Smooth muscle cell (in vitro differentiated cells): ENCODE data around the gene GNAZ. TPM values are rescaled to one million over a fixed set of nuclear protein-coding genes. Genes with fewer than 3 reads are reported as not detected.

Source experiments
- DNase-seq: peaks from one replicate; lab custom pipeline; 2025; ENCODE audit not compliant: unreplicated experiment; lab: John Stamatoyannopoulos, UW
- H2AFZ ChIP-seq: fragments of 200-600 bp; sonication (generic); 2 replicates; pipeline ENCODE4 v1.6.0; 2016; ENCODE audit warnings: antibody characterized with exemption, low read depth, mild to moderate bottlenecking
- H3F3A ChIP-seq: fragments of 200-600 bp; sonication (generic); 2 replicates; pipeline ENCODE4 v1.6.0; 2017; ENCODE audit warnings: antibody characterized with exemption, low read depth
- H3K27ac ChIP-seq: fragments of 200-600 bp; sonication (generic); 2 replicates; pipeline ENCODE4 v1.5.1; 2016; ENCODE audit warnings: low read depth, mild to moderate bottlenecking
- H3K27me3 ChIP-seq: fragments of 200-600 bp; sonication (generic); 2 replicates; pipeline ENCODE4 v1.6.1; 2016; ENCODE audit warnings: low read depth, mild to moderate bottlenecking
- H3K36me3 ChIP-seq: fragments of 200-600 bp; sonication (generic); 2 replicates; pipeline ENCODE4 v1.5.1; 2016; ENCODE audit warnings: low read depth
- H3K4me1 ChIP-seq: fragments of 200-600 bp; sonication (generic); 2 replicates; pipeline ENCODE4 v1.5.1; 2016; ENCODE audit warnings: low read depth
- H3K4me2 ChIP-seq: fragments of 200-600 bp; sonication (generic); 2 replicates; pipeline ENCODE4 v1.6.0; 2016; ENCODE audit warnings: mild to moderate bottlenecking
- H3K4me3 ChIP-seq: fragments of 200-600 bp; sonication (generic); 2 replicates; pipeline ENCODE4 v1.5.1; 2016; ENCODE audit warnings: mild to moderate bottlenecking
- H3K79me2 ChIP-seq: fragments of 200-600 bp; sonication (generic); 2 replicates; pipeline ENCODE4 v1.6.0; 2016; ENCODE audit warnings: low read depth, mild to moderate bottlenecking
- H3K9ac ChIP-seq: fragments of 200-600 bp; sonication (generic); 2 replicates; pipeline ENCODE4 v1.6.0; 2016; ENCODE audit warnings: low read depth
- H3K9me3 ChIP-seq: fragments of 200-600 bp; sonication (generic); replicated peaks from 2 replicates; pipeline ENCODE4 v1.5.1; 2016; ENCODE audit warnings: low read depth
- H4K20me1 ChIP-seq: fragments of 200-600 bp; sonication (generic); 2 replicates; pipeline ENCODE4 v1.6.0; 2016; ENCODE audit warnings: low read depth
- WGBS: methylation state at CpG from one replicate; pipeline ENCODE4 v1.1.7; 2016; ENCODE audit warnings: low lambda C conversion rate; 5-methylcytosine and 5-hydroxymethylcytosine counted together
- polyA plus RNA-seq: library from polyadenylated mRNA; unstranded; fragments of >200 nt; fragmentation: Nextera tagmentation; extraction: Ambion mirVana; gene quantifications from 2 replicates; pipeline ENCODE4 v1.2.1, GENCODE V29; 2016
- total RNA-seq: library from RNA; depleted of rRNA; stranded (reverse); fragments of >200 nt; gene quantifications from 2 replicates; pipeline ENCODE4 v1.2.3, GENCODE V29; 2014
- TF ChIP-seq, protein P1 (sequence below): fragments of 200-600 bp; sonication (generic); IDR thresholded peaks from 2 replicates; pipeline ENCODE4 v1.5.1; 2017; ENCODE audit warnings: borderline replicate concordance, mild to moderate bottlenecking, antibody characterized with exemption; ENCODE audit not compliant: insufficient read depth, poor library complexity, severe bottlenecking

Gene GNAZ
- total and polyA plus RNA-seq, 2 experiments from 2014 or later = 0.50 to 1.2 TPM

DNA sequence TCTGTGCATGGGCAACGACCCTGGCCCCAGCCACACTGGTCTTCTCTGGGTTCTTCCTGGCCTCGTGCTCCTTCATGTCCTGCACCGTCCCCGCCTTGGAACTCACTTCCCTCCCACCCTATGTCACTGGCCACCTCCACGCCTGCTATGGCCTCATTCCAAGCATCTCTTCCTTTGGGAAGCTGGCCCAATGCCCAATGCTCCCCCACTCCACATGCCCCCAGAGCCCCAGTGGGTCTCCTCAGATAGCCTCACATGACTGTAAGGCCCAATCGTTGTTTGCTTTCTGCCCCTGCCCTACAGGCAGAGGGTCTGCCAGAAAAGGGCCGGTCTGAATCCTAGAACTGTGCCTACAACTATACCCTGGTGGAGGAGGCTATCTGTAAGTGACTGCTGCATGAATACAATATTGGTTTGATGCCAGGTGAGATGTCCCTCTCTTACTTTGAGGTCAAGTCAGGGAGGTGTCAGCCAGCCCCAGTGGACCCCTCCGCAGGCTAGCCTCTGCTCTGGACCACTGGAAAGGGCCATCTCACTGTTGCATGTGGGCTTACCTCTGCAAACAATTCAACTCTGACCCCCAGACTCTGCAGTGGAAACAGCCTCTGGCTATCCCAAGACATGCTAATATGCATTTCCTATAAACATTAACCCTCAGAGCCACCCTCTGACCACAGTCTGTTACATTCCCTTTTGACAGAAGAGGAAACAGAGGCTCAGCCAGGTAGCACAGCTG is 2.1 kb upstream of the GNAZ start:
- DNase-seq = no peak
- Histone ChIP-seq H3K4me2 (no peak overlapping the region), H3K9me3 (no peaks in the 10 kb centered on the region), H3K4me3 (no peak overlapping the region), H3K79me2 (no peaks in the 10 kb centered on the region), H3F3A (no peaks in the 10 kb centered on the region), H3K4me1 (peaks cover 4% of the 10 kb centered on the region), H3K27me3 (peaks cover 34% of the 10 kb centered on the region), H3K36me3 (no peaks in the 10 kb centered on the region), H3K27ac (no peak overlapping the region), H2AFZ (no peak overlapping the region), H4K20me1 (no peaks in the 10 kb centered on the region), H3K9ac (no peak overlapping the region)
- TF ChIP-seq, protein P1, sequence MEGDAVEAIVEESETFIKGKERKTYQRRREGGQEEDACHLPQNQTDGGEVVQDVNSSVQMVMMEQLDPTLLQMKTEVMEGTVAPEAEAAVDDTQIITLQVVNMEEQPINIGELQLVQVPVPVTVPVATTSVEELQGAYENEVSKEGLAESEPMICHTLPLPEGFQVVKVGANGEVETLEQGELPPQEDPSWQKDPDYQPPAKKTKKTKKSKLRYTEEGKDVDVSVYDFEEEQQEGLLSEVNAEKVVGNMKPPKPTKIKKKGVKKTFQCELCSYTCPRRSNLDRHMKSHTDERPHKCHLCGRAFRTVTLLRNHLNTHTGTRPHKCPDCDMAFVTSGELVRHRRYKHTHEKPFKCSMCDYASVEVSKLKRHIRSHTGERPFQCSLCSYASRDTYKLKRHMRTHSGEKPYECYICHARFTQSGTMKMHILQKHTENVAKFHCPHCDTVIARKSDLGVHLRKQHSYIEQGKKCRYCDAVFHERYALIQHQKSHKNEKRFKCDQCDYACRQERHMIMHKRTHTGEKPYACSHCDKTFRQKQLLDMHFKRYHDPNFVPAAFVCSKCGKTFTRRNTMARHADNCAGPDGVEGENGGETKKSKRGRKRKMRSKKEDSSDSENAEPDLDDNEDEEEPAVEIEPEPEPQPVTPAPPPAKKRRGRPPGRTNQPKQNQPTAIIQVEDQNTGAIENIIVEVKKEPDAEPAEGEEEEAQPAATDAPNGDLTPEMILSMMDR = no peak
- WGBS = 82% methylated on average over 8 of the region's 8 CpGs

GRCh38 chr22:23068832-23069385 is 1.4 kb upstream of the GNAZ start:
- TF ChIP-seq, protein P1 = no peak
- Histone ChIP-seq H3F3A (no peaks in the 10 kb centered on the region), H3K36me3 (no peaks in the 10 kb centered on the region), H4K20me1 (no peaks in the 10 kb centered on the region), H3K27ac (no peak overlapping the region), H3K4me2 (no peak overlapping the region), H3K4me1 (peaks cover 4% of the 10 kb centered on the region), H3K79me2 (no peaks in the 10 kb centered on the region), H3K4me3 (no peak overlapping the region), H3K9me3 (no peaks in the 10 kb centered on the region), H3K9ac (no peak overlapping the region), H2AFZ (no peak overlapping the region), H3K27me3 (peaks cover 34% of the 10 kb centered on the region)
- no peak for DNase-seq
- WGBS = 81% methylated on average over 8 of the region's 8 CpGs

- DNase-seq = peak; percentile 58
- Histone ChIP-seq H3K4me2 (peak overlapping the region; percentile 99), H3K9me3 (no peaks in the 10 kb centered on the region), H3K27me3 (peaks cover 34% of the 10 kb centered on the region), H3K9ac (no peak overlapping the region), H3F3A (no peaks in the 10 kb centered on the region), H4K20me1 (no peaks in the 10 kb centered on the region), H3K27ac (no peak overlapping the region), H3K79me2 (no peaks in the 10 kb centered on the region), H3K4me1 (peaks cover 4% of the 10 kb centered on the region), H2AFZ (peak overlapping the region; percentile 93), H3K36me3 (no peaks in the 10 kb centered on the region), H3K4me3 (peak overlapping the region; percentile 60)
- WGBS = 5% methylated on average over 48 of the region's 74 CpGs
- TF ChIP-seq, protein P1 = no peak
These were observed 589 bp upstream of the GNAZ start for GRCh38 chr22:23069502-23070357.
